Chondrocyte (in vitro differentiated cells): Measurements from ENCODE around the gene CFAP90. TPM values are rescaled to one million over a fixed set of nuclear protein-coding genes. Genes with fewer than 3 reads are reported as not detected.

Experiments
- DNase-seq: peaks from one replicate; pipeline ENCODE4 v3.0.0; 2021; ENCODE audit warnings: mixed read lengths, low spot score
- H3K27ac Mint-ChIP-seq: one replicate; pipeline ENCODE4 v1.8.0; 2021; ENCODE audit warnings: mild to moderate bottlenecking, moderate library complexity, mixed read lengths; ENCODE audit not compliant: unreplicated experiment
- H3K27me3 Mint-ChIP-seq: 2 replicates; pipeline ENCODE4 v1.8.0; 2021; ENCODE audit warnings: low read depth, mixed read lengths
- H3K36me3 Mint-ChIP-seq: 2 replicates; pipeline ENCODE4 v1.8.0; 2021; ENCODE audit warnings: low read depth, mixed read lengths
- H3K4me1 Mint-ChIP-seq: 2 replicates; pipeline ENCODE4 v1.8.0; 2021; ENCODE audit warnings: low read depth, mild to moderate bottlenecking, mixed read lengths
- H3K4me3 Mint-ChIP-seq: one replicate; pipeline ENCODE4 v1.8.0; 2021; ENCODE audit warnings: mild to moderate bottlenecking, moderate library complexity, mixed read lengths; ENCODE audit not compliant: unreplicated experiment
- H3K9me3 Mint-ChIP-seq: 2 replicates; pipeline ENCODE4 v1.8.0; 2021; ENCODE audit warnings: low read depth, mixed read lengths
- total RNA-seq: library from RNA; stranded (reverse); gene quantifications from 3 replicates; pipeline ENCODE4 v1.2.1, GENCODE V29; 2021
- TF ChIP-seq, protein P1 (sequence below): fragments of 200-600 bp; sonication (generic); IDR thresholded peaks from 2 replicates; pipeline ENCODE4 v1.5.0; 2021; ENCODE audit warnings: antibody characterized with exemption, mild to moderate bottlenecking, moderate library complexity

Gene CFAP90
- total RNA-seq, 1 donor from 2014 or later: 0.27 TPM

DNA sequence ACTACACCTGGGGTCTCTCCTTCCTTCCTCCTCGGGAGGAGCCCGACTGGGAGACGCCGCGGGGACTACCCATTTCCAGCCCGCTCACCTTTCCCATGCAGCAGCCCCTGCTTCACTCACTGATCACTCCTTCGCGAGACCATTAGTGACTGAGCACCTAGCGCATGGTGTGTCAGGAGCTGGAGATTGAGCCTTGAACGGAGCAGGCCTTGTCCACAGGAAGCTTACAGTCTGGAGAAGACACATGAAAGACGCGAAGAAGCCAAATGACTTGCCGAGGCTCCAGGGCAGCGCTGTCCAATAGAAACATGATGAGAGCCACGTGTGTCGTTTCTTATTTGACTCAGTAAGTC, 283 bp upstream of the CFAP90 start:
- DNase-seq: no peak
- Mint-ChIP-seq H3K27me3 (peaks cover 8% of the 10 kb centered on the region), H3K4me3 (peak overlapping the region; percentile 74), H3K4me1 (peaks cover 11% of the 10 kb centered on the region), H3K36me3 (no peaks in the 10 kb centered on the region), H3K27ac (no peak overlapping the region), H3K9me3 (no peaks in the 10 kb centered on the region)
- TF ChIP-seq, protein P1, sequence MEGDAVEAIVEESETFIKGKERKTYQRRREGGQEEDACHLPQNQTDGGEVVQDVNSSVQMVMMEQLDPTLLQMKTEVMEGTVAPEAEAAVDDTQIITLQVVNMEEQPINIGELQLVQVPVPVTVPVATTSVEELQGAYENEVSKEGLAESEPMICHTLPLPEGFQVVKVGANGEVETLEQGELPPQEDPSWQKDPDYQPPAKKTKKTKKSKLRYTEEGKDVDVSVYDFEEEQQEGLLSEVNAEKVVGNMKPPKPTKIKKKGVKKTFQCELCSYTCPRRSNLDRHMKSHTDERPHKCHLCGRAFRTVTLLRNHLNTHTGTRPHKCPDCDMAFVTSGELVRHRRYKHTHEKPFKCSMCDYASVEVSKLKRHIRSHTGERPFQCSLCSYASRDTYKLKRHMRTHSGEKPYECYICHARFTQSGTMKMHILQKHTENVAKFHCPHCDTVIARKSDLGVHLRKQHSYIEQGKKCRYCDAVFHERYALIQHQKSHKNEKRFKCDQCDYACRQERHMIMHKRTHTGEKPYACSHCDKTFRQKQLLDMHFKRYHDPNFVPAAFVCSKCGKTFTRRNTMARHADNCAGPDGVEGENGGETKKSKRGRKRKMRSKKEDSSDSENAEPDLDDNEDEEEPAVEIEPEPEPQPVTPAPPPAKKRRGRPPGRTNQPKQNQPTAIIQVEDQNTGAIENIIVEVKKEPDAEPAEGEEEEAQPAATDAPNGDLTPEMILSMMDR: peak; percentile 55

DNA sequence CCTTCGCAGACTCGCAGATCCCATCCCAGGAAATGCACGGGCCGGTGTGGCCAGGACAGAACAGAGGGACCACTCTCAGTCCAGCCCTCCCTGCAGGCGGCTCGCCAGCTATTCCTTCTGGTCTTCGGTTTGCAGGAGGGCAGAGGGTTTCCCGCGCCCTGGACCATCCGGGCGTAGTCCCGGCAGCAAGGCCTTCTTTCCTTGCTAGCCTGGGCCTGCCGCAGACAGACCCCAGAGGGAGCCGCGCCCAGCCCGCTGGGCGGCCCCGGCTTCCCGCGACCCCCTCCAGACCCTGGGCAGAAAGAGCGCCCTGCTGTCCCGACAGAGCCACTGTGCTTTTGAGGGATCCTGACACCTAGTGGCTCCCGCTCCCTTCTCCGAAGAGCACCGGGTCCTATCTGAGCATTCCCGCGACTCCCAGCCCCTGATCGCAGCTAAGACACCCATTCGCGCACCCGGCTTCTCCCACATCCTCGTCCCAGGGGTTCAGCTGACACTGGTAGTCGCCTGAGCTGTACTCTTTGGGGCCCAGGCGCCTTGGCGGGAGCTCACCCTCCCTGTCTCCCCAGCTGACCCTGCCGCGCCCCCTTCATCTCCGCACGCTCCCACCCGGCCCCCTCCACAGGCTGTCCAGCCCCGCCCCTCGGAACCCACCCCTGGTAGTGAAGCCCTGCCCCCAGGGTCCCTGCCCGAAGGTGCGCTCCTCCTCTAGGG, 1.1 kb downstream of the CFAP90 start:
- TF ChIP-seq, protein P1: peak; percentile 62
- H3K36me3 Mint-ChIP-seq: no peaks in the 10 kb centered on the region
- H3K4me3 Mint-ChIP-seq: peak overlapping the region; percentile 74
- no peak overlapping the region for H3K27ac Mint-ChIP-seq
- H3K4me1 Mint-ChIP-seq: peaks cover 11% of the 10 kb centered on the region
- DNase-seq: no peak
- peaks cover 12% of the 10 kb centered on the region for H3K27me3 Mint-ChIP-seq
- H3K9me3 Mint-ChIP-seq: no peaks in the 10 kb centered on the region

DNA sequence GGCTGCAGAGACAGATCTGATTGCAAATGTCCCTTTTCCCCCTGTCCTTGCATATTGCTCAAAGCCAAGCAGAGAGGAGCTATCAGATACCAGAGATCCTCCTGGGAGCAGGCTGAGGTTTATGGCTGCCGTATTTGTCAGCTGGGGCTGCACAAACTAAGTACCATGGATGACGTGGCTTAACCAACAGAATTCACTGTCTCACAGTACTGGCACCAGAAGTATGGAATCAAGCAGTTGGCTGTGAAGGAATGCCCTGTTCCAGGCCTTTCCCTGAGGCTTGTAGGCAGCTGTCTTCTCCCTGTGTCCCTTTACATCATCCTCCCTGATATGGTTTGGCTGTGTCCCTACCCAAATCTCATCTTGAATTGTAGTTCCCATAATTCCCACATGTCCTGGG, 2.6 kb downstream of the CFAP90 start:
- Mint-ChIP-seq H3K4me3 (no peak overlapping the region), H3K4me1 (peaks cover 11% of the 10 kb centered on the region), H3K9me3 (no peaks in the 10 kb centered on the region), H3K27me3 (peaks cover 24% of the 10 kb centered on the region), H3K27ac (no peak overlapping the region), H3K36me3 (no peaks in the 10 kb centered on the region)
- no peak for DNase-seq
- TF ChIP-seq, protein P1: no peak

DNA sequence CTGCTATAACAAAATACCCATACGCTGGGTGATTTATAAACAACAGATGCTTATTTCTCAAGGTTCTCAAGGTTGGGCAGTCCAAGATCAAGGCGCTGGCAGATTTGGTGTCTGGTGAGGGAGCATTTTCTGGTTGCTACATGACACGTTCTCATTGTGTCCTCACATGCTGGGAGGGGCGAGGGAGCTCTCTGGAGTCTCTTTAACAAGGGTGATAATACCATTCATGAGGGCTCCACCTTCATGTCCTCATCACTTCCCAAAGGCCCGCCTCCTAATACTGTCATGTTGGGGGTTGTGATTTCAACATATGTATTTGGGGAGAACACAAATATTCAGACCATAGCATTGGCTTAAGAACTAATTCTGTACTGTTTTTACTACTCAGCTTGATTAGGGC, 4.6 kb downstream of the CFAP90 start:
- TF ChIP-seq, protein P1: no peak
- Mint-ChIP-seq H3K27me3 (peaks cover 32% of the 10 kb centered on the region), H3K4me3 (no peak overlapping the region)

DNA sequence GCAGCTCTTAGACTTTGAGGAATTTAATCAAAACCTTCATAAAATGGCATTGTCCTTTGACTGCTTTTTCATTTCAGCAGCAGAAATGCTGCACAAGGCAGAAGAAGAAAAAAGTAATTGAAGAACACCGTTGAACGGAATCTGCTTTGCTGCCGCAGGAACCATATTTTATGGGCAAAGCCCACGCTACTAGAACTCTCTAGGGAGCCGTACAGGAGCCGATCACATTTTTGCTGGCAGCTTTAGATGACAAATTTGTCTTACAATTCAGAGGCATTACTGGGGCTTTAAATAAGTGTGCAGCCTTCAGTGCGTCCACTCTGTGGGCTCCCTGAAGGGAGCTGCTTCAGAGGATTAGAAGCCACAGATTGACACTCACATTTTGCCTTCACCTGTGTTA, 5.4 kb downstream of the CFAP90 start:
- H3K36me3 Mint-ChIP-seq: no peaks in the 10 kb centered on the region
- no peak overlapping the region for H3K27ac Mint-ChIP-seq
- no peak overlapping the region for H3K4me3 Mint-ChIP-seq
- peaks cover 32% of the 10 kb centered on the region for H3K27me3 Mint-ChIP-seq
- TF ChIP-seq, protein P1: no peak
- H3K4me1 Mint-ChIP-seq: peaks cover 4% of the 10 kb centered on the region
- H3K9me3 Mint-ChIP-seq: peaks cover 3% of the 10 kb centered on the region
- no peak for DNase-seq

More for the DNA sequence above, 4.6 kb downstream of the CFAP90 start:
- Mint-ChIP-seq H3K36me3 (no peaks in the 10 kb centered on the region), H3K27ac (no peak overlapping the region), H3K4me1 (peaks cover 6% of the 10 kb centered on the region), H3K9me3 (no peaks in the 10 kb centered on the region)
- no peak for DNase-seq
